WTC11 (cell line): Measurements from ENCODE around the gene NGF. TPM values are rescaled to one million over a fixed set of nuclear protein-coding genes. Genes with fewer than 3 reads are reported as not detected.

Experiments
- ATAC-seq: fragments of 200-7000 bp; cut with Tn5 transposase; 2 replicates; pipeline ENCODE4 v1.10.0; 2021; ENCODE audit warnings: mild to moderate bottlenecking, moderate library complexity
- CTCF ChIA-PET: fragments of 300-600 bp; sonication (Branson Sonifier 250); formaldehyde crosslinking; loops from one replicate; lab custom pipeline; 2021; ENCODE audit warnings: antibody characterized with exemption; lab: Charles Lee
- POLR2A ChIA-PET: fragments of 350-600 bp; sonication (Branson Sonifier 250); formaldehyde crosslinking; loops from one replicate; lab custom pipeline; 2021; ENCODE audit warnings: antibody characterized with exemption; lab: Charles Lee
- DNase-seq: peaks from one replicate; pipeline ENCODE4 v3.0.0; 2021; ENCODE audit warnings: low spot score
- H3K27ac Mint-ChIP-seq: 2 replicates; pipeline ENCODE4 v1.8.0; 2021; ENCODE audit warnings: mixed read lengths
- H3K27me3 Mint-ChIP-seq: 2 replicates; pipeline ENCODE4 v1.8.0; 2021; ENCODE audit warnings: low read depth, mild to moderate bottlenecking, moderate library complexity, mixed read lengths
- H3K36me3 Mint-ChIP-seq: 2 replicates; pipeline ENCODE4 v1.8.0; 2021; ENCODE audit warnings: mixed read lengths
- H3K4me1 Mint-ChIP-seq: 2 replicates; pipeline ENCODE4 v1.8.0; 2022; ENCODE audit warnings: mixed read lengths
- H3K4me3 Mint-ChIP-seq: 2 replicates; pipeline ENCODE4 v1.8.0; 2021; ENCODE audit warnings: mild to moderate bottlenecking, moderate library complexity, mixed read lengths
- H3K9me3 Mint-ChIP-seq: 2 replicates; pipeline ENCODE4 v1.8.0; 2021; ENCODE audit warnings: mixed read lengths
- CBFB ChIP-seq: sonication (generic); formaldehyde crosslinking; IDR thresholded peaks from 2 replicates; pipeline ENCODE4 v1.8.1; 2022; ENCODE audit warnings: mild to moderate bottlenecking, low read depth, missing genetic modification reagents
- GTF2I ChIP-seq: fragments of 250-450 bp; sonication (Bioruptor Pico); conservative IDR thresholded peaks from 2 replicates; pipeline ENCODE4 v1.4.0; 2021; ENCODE audit warnings: mild to moderate bottlenecking
- MXD4 ChIP-seq: fragments of 250-450 bp; sonication (Bioruptor Pico); IDR thresholded peaks from 2 replicates; pipeline ENCODE4 v1.8.0; 2021; ENCODE audit warnings: mild to moderate bottlenecking, moderate library complexity, borderline replicate concordance
- MYBL2 ChIP-seq: sonication (generic); formaldehyde crosslinking; IDR thresholded peaks from 2 replicates; pipeline ENCODE4 v1.8.1; 2023; ENCODE audit warnings: mild to moderate bottlenecking, moderate library complexity, missing genetic modification reagents
- NR3C1 ChIP-seq: sonication (generic); formaldehyde crosslinking; conservative IDR thresholded peaks from 2 replicates; pipeline ENCODE4 v1.8.1; 2023; ENCODE audit warnings: low read depth, mild to moderate bottlenecking, missing genetic modification reagents
- OVOL2 ChIP-seq: fragments of 250-450 bp; sonication (Bioruptor Pico); IDR thresholded peaks from 2 replicates; pipeline ENCODE4 v1.9.0; 2021; ENCODE audit warnings: mild to moderate bottlenecking, borderline replicate concordance
- SMAD4 ChIP-seq: sonication (generic); formaldehyde crosslinking; IDR thresholded peaks from 2 replicates; pipeline ENCODE4 v1.8.0; 2022; ENCODE audit warnings: mild to moderate bottlenecking, missing genetic modification reagents
- ZNF219 ChIP-seq: sonication (generic); formaldehyde crosslinking; IDR thresholded peaks from 2 replicates; pipeline ENCODE4 v1.8.0; 2023; ENCODE audit warnings: missing genetic modification reagents, mild to moderate bottlenecking, borderline replicate concordance
- ZNF232 ChIP-seq: sonication (generic); formaldehyde crosslinking; IDR thresholded peaks from 2 replicates; pipeline ENCODE4 v1.8.0; 2022; ENCODE audit warnings: mild to moderate bottlenecking, missing genetic modification reagents
- total RNA-seq: library from RNA; stranded (reverse); gene quantifications from 3 replicates; pipeline ENCODE4 v1.2.3, GENCODE V29; 2021
- TF ChIP-seq, protein P1 (sequence below): sonication (generic); formaldehyde crosslinking; IDR thresholded peaks from 2 replicates; pipeline ENCODE4 v1.8.1; 2023; ENCODE audit warnings: mild to moderate bottlenecking, moderate library complexity, missing genetic modification reagents
- TF ChIP-seq, protein P2 (sequence below): fragments of 250-450 bp; sonication (Bioruptor Pico); IDR thresholded peaks from 2 replicates; pipeline ENCODE4 v1.8.0; 2021; ENCODE audit warnings: mild to moderate bottlenecking
- TF ChIP-seq, protein P3 (sequence below): sonication (generic); formaldehyde crosslinking; IDR thresholded peaks from 2 replicates; pipeline ENCODE4 v1.8.0; 2022; ENCODE audit warnings: mild to moderate bottlenecking, missing genetic modification reagents
- TF ChIP-seq, protein P4 (sequence below): sonication (generic); formaldehyde crosslinking; conservative IDR thresholded peaks from 2 replicates; pipeline ENCODE4 v1.8.1; 2023; ENCODE audit warnings: mild to moderate bottlenecking, low read depth, missing genetic modification reagents, moderate library complexity
- TF ChIP-seq, protein P5 (sequence below): sonication (generic); formaldehyde crosslinking; IDR thresholded peaks from 2 replicates; pipeline ENCODE4 v1.8.1; 2023; ENCODE audit warnings: mild to moderate bottlenecking, missing genetic modification reagents, moderate library complexity
- TF ChIP-seq, protein P6 (sequence below): sonication (generic); formaldehyde crosslinking; IDR thresholded peaks from 2 replicates; pipeline ENCODE4 v1.8.1; 2023; ENCODE audit warnings: mild to moderate bottlenecking, missing genetic modification reagents
- TF ChIP-seq, protein P7 (sequence below): sonication (generic); formaldehyde crosslinking; IDR thresholded peaks from 2 replicates; pipeline ENCODE4 v1.8.1; 2023; ENCODE audit warnings: mild to moderate bottlenecking, missing genetic modification reagents, moderate library complexity
- TF ChIP-seq, protein P8 (sequence below): sonication (generic); formaldehyde crosslinking; IDR thresholded peaks from 2 replicates; pipeline ENCODE4 v1.8.0; 2022; ENCODE audit warnings: mild to moderate bottlenecking, missing genetic modification reagents
- TF ChIP-seq, protein P9 (sequence below): sonication (generic); formaldehyde crosslinking; IDR thresholded peaks from 2 replicates; pipeline ENCODE4 v1.8.1; 2022; ENCODE audit warnings: low read depth, missing genetic modification reagents, borderline replicate concordance
- TF ChIP-seq, protein P10 (sequence below): fragments of 250-450 bp; sonication (Bioruptor Pico); IDR thresholded peaks from 2 replicates; pipeline ENCODE4 v2.1.2; 2022; ENCODE audit warnings: mild to moderate bottlenecking, moderate library complexity

The NGF gene
- total RNA-seq, 1 experiment from 2014 or later, result 0.55 TPM

DNA sequence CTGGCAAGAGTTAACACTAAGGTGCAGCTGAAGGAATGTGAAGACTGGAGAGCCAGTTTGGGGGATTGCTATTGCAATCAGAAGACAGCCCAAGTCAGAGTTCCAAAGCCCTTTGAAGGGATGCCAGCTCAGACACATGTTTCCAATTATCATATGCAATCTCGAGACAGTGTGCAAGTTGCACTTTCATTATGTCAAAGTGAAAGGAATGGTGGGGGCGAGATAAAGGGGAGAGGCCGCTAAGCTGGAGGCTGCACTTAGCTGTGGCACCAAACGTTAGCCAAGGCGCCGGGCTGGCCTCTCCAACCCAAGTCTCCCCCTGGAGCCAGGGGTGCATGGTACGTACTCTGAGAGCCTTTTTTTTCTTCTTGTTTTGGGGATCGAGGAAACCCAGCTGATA is 58.0 kb downstream of the NGF start (continued):
- TF ChIP-seq, protein P1, sequence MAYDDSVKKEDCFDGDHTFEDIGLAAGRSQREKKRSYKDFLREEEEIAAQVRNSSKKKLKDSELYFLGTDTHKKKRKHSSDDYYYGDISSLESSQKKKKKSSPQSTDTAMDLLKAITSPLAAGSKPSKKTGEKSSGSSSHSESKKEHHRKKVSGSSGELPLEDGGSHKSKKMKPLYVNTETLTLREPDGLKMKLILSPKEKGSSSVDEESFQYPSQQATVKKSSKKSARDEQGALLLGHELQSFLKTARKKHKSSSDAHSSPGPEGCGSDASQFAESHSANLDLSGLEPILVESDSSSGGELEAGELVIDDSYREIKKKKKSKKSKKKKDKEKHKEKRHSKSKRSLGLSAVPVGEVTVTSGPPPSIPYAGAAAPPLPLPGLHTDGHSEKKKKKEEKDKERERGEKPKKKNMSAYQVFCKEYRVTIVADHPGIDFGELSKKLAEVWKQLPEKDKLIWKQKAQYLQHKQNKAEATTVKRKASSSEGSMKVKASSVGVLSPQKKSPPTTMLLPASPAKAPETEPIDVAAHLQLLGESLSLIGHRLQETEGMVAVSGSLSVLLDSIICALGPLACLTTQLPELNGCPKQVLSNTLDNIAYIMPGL, result no peak
- TF ChIP-seq, protein P2, sequence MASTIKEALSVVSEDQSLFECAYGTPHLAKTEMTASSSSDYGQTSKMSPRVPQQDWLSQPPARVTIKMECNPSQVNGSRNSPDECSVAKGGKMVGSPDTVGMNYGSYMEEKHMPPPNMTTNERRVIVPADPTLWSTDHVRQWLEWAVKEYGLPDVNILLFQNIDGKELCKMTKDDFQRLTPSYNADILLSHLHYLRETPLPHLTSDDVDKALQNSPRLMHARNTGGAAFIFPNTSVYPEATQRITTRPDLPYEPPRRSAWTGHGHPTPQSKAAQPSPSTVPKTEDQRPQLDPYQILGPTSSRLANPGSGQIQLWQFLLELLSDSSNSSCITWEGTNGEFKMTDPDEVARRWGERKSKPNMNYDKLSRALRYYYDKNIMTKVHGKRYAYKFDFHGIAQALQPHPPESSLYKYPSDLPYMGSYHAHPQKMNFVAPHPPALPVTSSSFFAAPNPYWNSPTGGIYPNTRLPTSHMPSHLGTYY, result no peak
- TF ChIP-seq MYBL2, result no peak
- no peak for TF ChIP-seq OVOL2 (CRISPR knock-in tag)
- TF ChIP-seq, protein P3, sequence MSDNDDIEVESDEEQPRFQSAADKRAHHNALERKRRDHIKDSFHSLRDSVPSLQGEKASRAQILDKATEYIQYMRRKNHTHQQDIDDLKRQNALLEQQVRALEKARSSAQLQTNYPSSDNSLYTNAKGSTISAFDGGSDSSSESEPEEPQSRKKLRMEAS (CRISPR knock-in tag), result no peak
- TF ChIP-seq MXD4 (CRISPR knock-in tag), result no peak
- TF ChIP-seq SMAD4, result no peak

DNA sequence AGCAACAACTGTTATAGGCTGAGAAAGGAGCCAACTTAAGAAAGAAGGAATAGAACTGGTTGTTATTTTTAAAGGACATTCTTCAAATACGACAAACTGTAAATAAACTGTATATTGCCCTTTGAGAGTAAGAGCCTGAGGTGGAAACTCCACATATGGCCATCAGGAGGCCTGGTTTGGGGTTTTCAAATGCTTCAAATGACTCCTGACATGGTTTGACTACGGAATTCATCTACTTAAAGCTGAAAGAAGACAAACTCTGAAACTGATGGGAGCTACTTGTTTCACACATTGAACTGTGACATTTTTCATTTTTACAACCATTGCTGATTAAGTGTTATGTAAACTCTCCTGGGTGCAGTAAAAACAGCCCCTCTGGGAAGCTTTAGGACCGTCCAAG is 59.8 kb downstream of the NGF start:
- Mint-ChIP-seq H3K36me3 (peaks cover 10% of the 10 kb centered on the region), H3K4me3 (no peak overlapping the region), H3K4me1 (no peaks in the 10 kb centered on the region), H3K27ac (no peak overlapping the region), H3K9me3 (peaks cover 29% of the 10 kb centered on the region), H3K27me3 (no peaks in the 10 kb centered on the region; the same call in 1 of the 2 replicates)
- ATAC-seq (no peak), DNase-seq (no peak)
- ChIA-PET POLR2A (no interaction called here), CTCF (no interaction called here)
- TF ChIP-seq GTF2I (CRISPR knock-in tag) (no peak), ZNF232 (no peak), CBFB (CRISPR knock-in tag) (no peak), ZNF219 (no peak), NR3C1 (CRISPR knock-in tag) (no peak)
- TF ChIP-seq, protein P4, sequence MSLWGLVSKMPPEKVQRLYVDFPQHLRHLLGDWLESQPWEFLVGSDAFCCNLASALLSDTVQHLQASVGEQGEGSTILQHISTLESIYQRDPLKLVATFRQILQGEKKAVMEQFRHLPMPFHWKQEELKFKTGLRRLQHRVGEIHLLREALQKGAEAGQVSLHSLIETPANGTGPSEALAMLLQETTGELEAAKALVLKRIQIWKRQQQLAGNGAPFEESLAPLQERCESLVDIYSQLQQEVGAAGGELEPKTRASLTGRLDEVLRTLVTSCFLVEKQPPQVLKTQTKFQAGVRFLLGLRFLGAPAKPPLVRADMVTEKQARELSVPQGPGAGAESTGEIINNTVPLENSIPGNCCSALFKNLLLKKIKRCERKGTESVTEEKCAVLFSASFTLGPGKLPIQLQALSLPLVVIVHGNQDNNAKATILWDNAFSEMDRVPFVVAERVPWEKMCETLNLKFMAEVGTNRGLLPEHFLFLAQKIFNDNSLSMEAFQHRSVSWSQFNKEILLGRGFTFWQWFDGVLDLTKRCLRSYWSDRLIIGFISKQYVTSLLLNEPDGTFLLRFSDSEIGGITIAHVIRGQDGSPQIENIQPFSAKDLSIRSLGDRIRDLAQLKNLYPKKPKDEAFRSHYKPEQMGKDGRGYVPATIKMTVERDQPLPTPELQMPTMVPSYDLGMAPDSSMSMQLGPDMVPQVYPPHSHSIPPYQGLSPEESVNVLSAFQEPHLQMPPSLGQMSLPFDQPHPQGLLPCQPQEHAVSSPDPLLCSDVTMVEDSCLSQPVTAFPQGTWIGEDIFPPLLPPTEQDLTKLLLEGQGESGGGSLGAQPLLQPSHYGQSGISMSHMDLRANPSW, result no peak
- TF ChIP-seq, protein P5, sequence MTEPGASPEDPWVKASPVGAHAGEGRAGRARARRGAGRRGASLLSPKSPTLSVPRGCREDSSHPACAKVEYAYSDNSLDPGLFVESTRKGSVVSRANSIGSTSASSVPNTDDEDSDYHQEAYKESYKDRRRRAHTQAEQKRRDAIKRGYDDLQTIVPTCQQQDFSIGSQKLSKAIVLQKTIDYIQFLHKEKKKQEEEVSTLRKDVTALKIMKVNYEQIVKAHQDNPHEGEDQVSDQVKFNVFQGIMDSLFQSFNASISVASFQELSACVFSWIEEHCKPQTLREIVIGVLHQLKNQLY, result no peak
- TF ChIP-seq, protein P6, sequence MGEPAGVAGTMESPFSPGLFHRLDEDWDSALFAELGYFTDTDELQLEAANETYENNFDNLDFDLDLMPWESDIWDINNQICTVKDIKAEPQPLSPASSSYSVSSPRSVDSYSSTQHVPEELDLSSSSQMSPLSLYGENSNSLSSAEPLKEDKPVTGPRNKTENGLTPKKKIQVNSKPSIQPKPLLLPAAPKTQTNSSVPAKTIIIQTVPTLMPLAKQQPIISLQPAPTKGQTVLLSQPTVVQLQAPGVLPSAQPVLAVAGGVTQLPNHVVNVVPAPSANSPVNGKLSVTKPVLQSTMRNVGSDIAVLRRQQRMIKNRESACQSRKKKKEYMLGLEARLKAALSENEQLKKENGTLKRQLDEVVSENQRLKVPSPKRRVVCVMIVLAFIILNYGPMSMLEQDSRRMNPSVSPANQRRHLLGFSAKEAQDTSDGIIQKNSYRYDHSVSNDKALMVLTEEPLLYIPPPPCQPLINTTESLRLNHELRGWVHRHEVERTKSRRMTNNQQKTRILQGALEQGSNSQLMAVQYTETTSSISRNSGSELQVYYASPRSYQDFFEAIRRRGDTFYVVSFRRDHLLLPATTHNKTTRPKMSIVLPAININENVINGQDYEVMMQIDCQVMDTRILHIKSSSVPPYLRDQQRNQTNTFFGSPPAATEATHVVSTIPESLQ (CRISPR knock-in tag), result no peak
- TF ChIP-seq, protein P7, sequence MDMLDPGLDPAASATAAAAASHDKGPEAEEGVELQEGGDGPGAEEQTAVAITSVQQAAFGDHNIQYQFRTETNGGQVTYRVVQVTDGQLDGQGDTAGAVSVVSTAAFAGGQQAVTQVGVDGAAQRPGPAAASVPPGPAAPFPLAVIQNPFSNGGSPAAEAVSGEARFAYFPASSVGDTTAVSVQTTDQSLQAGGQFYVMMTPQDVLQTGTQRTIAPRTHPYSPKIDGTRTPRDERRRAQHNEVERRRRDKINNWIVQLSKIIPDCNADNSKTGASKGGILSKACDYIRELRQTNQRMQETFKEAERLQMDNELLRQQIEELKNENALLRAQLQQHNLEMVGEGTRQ, result no peak
- TF ChIP-seq, protein P8, sequence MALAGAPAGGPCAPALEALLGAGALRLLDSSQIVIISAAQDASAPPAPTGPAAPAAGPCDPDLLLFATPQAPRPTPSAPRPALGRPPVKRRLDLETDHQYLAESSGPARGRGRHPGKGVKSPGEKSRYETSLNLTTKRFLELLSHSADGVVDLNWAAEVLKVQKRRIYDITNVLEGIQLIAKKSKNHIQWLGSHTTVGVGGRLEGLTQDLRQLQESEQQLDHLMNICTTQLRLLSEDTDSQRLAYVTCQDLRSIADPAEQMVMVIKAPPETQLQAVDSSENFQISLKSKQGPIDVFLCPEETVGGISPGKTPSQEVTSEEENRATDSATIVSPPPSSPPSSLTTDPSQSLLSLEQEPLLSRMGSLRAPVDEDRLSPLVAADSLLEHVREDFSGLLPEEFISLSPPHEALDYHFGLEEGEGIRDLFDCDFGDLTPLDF (CRISPR knock-in tag), result no peak
- TF ChIP-seq, protein P9, sequence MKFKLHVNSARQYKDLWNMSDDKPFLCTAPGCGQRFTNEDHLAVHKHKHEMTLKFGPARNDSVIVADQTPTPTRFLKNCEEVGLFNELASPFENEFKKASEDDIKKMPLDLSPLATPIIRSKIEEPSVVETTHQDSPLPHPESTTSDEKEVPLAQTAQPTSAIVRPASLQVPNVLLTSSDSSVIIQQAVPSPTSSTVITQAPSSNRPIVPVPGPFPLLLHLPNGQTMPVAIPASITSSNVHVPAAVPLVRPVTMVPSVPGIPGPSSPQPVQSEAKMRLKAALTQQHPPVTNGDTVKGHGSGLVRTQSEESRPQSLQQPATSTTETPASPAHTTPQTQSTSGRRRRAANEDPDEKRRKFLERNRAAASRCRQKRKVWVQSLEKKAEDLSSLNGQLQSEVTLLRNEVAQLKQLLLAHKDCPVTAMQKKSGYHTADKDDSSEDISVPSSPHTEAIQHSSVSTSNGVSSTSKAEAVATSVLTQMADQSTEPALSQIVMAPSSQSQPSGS (CRISPR knock-in tag), result no peak
- TF ChIP-seq, protein P10, sequence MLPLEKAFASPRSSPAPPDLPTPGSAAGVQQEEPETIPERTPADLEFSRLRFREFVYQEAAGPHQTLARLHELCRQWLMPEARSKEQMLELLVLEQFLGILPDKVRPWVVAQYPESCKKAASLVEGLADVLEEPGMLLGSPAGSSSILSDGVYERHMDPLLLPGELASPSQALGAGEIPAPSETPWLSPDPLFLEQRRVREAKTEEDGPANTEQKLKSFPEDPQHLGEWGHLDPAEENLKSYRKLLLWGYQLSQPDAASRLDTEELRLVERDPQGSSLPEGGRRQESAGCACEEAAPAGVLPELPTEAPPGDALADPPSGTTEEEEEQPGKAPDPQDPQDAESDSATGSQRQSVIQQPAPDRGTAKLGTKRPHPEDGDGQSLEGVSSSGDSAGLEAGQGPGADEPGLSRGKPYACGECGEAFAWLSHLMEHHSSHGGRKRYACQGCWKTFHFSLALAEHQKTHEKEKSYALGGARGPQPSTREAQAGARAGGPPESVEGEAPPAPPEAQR (CRISPR knock-in tag), result no peak
